Measurements from ENCODE around the gene PVRIG. TPM values are rescaled to one million over a fixed set of nuclear protein-coding genes. Genes with fewer than 3 reads are reported as not detected.
"Not testable (repeated sequence)": the region's sequence is repeated elsewhere in the genome, so short reads cannot be mapped to it uniquely, and the experiment has no call there.

PVRIG gene
- total RNA-seq, 2 donors from 2014 or later = not detected

- H3K27ac ChIP-seq (ENCODE audit: low read depth, low read length) = no peak overlapping the region
These were observed 27.5 kb downstream of the PVRIG start for GRCh38 chr7:100247152-100247757.

GRCh38 chr7:100248483-100248882, 28.7 kb downstream of the PVRIG start:
- H3K4me1 Mint-ChIP-seq = peaks cover 35% of the 10 kb centered on the region
- peaks cover 7% of the 10 kb centered on the region for H3K4me1 ChIP-seq (ENCODE audit: control insufficient read depth, insufficient read depth, low read length)
- DNase-seq = no peak
- peaks cover 6% of the 10 kb centered on the region for H3K36me3 ChIP-seq (ENCODE audit: control insufficient read depth, insufficient read depth, low read length)
- no peak for TF ChIP-seq CTCF (conservative IDR thresholded peaks at IDR 0.05)
- H3K4me3 ChIP-seq (ENCODE audit: low read length) = no peak overlapping the region
- H3K36me3 Mint-ChIP-seq (ENCODE audit: low read depth) = peaks cover 25% of the 10 kb centered on the region
- 88 to 91% methylated on average over 5 to 10 of the region's 10 CpGs for WGBS, 2 experiments (ENCODE audit: insufficient coverage in 1 of 2, insufficient read length in 1 of 2)
- H3K27ac Mint-ChIP-seq = peak overlapping the region; percentile 98
- H3K4me3 Mint-ChIP-seq = no peak overlapping the region
- no peaks in the 10 kb centered on the region for H3K27me3 Mint-ChIP-seq (ENCODE audit: insufficient read depth)
- no peak overlapping the region for H3K27ac ChIP-seq (ENCODE audit: low read depth, low read length)
- no peaks in the 10 kb centered on the region for H3K27me3 ChIP-seq (ENCODE audit: control insufficient read depth, insufficient read depth, low read length, poor library complexity, severe bottlenecking)
- H3K9ac ChIP-seq (ENCODE audit: extremely low read depth, low read length, poor library complexity, severe bottlenecking) = no peak overlapping the region
- no peaks in the 10 kb centered on the region for H3K9me3 ChIP-seq (ENCODE audit: control insufficient read depth, low read length)
- peaks cover 2% of the 10 kb centered on the region for H3K9me3 Mint-ChIP-seq

More at GRCh38 chr7:100247152-100247757, 27.5 kb downstream of the PVRIG start:
- H3K27ac Mint-ChIP-seq = peak overlapping the region; percentile 98
- peak; percentile 63 for TF ChIP-seq CTCF (conservative IDR thresholded peaks at IDR 0.05)
- no peaks in the 10 kb centered on the region for H3K9me3 ChIP-seq (ENCODE audit: control insufficient read depth, low read length)
- H3K27me3 ChIP-seq (ENCODE audit: control insufficient read depth, insufficient read depth, low read length, poor library complexity, severe bottlenecking) = no peaks in the 10 kb centered on the region
- H3K9ac ChIP-seq (ENCODE audit: extremely low read depth, low read length, poor library complexity, severe bottlenecking) = no peak overlapping the region
- peaks cover 7% of the 10 kb centered on the region for H3K4me1 ChIP-seq (ENCODE audit: control insufficient read depth, insufficient read depth, low read length)
- H3K9me3 Mint-ChIP-seq = no peaks in the 10 kb centered on the region
- DNase-seq = peak; percentile 93
- peak overlapping the region; percentile 37 for H3K4me3 Mint-ChIP-seq
- H3K4me3 ChIP-seq (ENCODE audit: low read length) = no peak overlapping the region
- peaks cover 40% of the 10 kb centered on the region for H3K4me1 Mint-ChIP-seq
- peaks cover 6% of the 10 kb centered on the region for H3K36me3 ChIP-seq (ENCODE audit: control insufficient read depth, insufficient read depth, low read length)
- H3K27me3 Mint-ChIP-seq (ENCODE audit: insufficient read depth) = no peaks in the 10 kb centered on the region
- H3K36me3 Mint-ChIP-seq (ENCODE audit: low read depth) = peaks cover 28% of the 10 kb centered on the region
- WGBS, 2 experiments (ENCODE audit: insufficient coverage in 1 of 2, insufficient read length in 1 of 2) = 48 to 67% methylated on average over 3 to 11 of the region's 11 CpGs

GRCh38 chr7:100257017-100257416, 37.3 kb downstream of the PVRIG start:
- TF ChIP-seq CTCF (conservative IDR thresholded peaks at IDR 0.05) = no peak
- H3K27ac ChIP-seq (ENCODE audit: low read depth, low read length) = no peak overlapping the region
- Mint-ChIP-seq H3K36me3 (ENCODE audit: low read depth) (peaks cover 43% of the 10 kb centered on the region), H3K27me3 (ENCODE audit: insufficient read depth) (no peaks in the 10 kb centered on the region), H3K9me3 (peaks cover 2% of the 10 kb centered on the region), H3K27ac (no peak overlapping the region), H3K4me1 (peaks cover 4% of the 10 kb centered on the region), H3K4me3 (no peak overlapping the region)
- H3K27me3 ChIP-seq (ENCODE audit: control insufficient read depth, insufficient read depth, low read length, poor library complexity, severe bottlenecking) = no peaks in the 10 kb centered on the region
- H3K4me1 ChIP-seq (ENCODE audit: control insufficient read depth, insufficient read depth, low read length) = no peaks in the 10 kb centered on the region
- no peaks in the 10 kb centered on the region for H3K36me3 ChIP-seq (ENCODE audit: control insufficient read depth, insufficient read depth, low read length)
- WGBS, 2 experiments (ENCODE audit: insufficient coverage in 1 of 2, insufficient read length in 1 of 2) = 94 to 97% methylated on average over 3 to 7 of the region's 7 CpGs
- no peak overlapping the region for H3K4me3 ChIP-seq (ENCODE audit: low read length)
- no peak for DNase-seq
- no peak overlapping the region for H3K9ac ChIP-seq (ENCODE audit: extremely low read depth, low read length, poor library complexity, severe bottlenecking)
- H3K9me3 ChIP-seq (ENCODE audit: control insufficient read depth, low read length) = no peaks in the 10 kb centered on the region

- H3K4me1 ChIP-seq (ENCODE audit: control insufficient read depth, insufficient read depth, low read length); H3K27ac ChIP-seq (ENCODE audit: low read depth, low read length); H3K4me1 Mint-ChIP-seq; H3K27me3 ChIP-seq (ENCODE audit: control insufficient read depth, insufficient read depth, low read length, poor library complexity, severe bottlenecking); DNase-seq; H3K9ac ChIP-seq (ENCODE audit: extremely low read depth, low read length, poor library complexity, severe bottlenecking); H3K4me3 Mint-ChIP-seq; H3K9me3 Mint-ChIP-seq; H3K27me3 Mint-ChIP-seq (ENCODE audit: insufficient read depth); H3K9me3 ChIP-seq (ENCODE audit: control insufficient read depth, low read length); H3K4me3 ChIP-seq (ENCODE audit: low read length): not testable (repeated sequence)
- 91 to 100% methylated on average over 1 to 8 of the region's 8 CpGs for whole genome bisulfite sequencing, 2 experiments (ENCODE audit: insufficient coverage in 1 of 2, insufficient read length in 1 of 2)
- Mint-ChIP-seq H3K27ac (peak overlapping the region; percentile 52), H3K36me3 (ENCODE audit: low read depth) (peaks cover 59% of the 10 kb centered on the region)
- H3K36me3 ChIP-seq (ENCODE audit: control insufficient read depth, insufficient read depth, low read length) = peaks cover 14% of the 10 kb centered on the region
These were observed 40.2 kb downstream of the PVRIG start for GRCh38 chr7:100259984-100260383.

GRCh38 chr7:100262896-100263295, 43.1 kb downstream of the PVRIG start:
- H3K9ac ChIP-seq (ENCODE audit: extremely low read depth, low read length, poor library complexity, severe bottlenecking); H3K27me3 ChIP-seq (ENCODE audit: control insufficient read depth, insufficient read depth, low read length, poor library complexity, severe bottlenecking); H3K9me3 ChIP-seq (ENCODE audit: control insufficient read depth, low read length); H3K4me1 ChIP-seq (ENCODE audit: control insufficient read depth, insufficient read depth, low read length); H3K27me3 Mint-ChIP-seq (ENCODE audit: insufficient read depth); H3K4me3 ChIP-seq (ENCODE audit: low read length); DNase-seq; H3K4me3 Mint-ChIP-seq; H3K27ac Mint-ChIP-seq; H3K27ac ChIP-seq (ENCODE audit: low read depth, low read length); H3K9me3 Mint-ChIP-seq: not testable (repeated sequence)
- WGBS, 2 experiments (ENCODE audit: insufficient coverage in 1 of 2, insufficient read length in 1 of 2) = 98 to 100% methylated on average over 2 to 4 of the region's 4 CpGs
- H3K36me3 ChIP-seq (ENCODE audit: control insufficient read depth, insufficient read depth, low read length) = peaks cover 24% of the 10 kb centered on the region
- Mint-ChIP-seq H3K36me3 (ENCODE audit: low read depth) (peaks cover 56% of the 10 kb centered on the region), H3K4me1 (peaks cover 19% of the 10 kb centered on the region)
